Endothelial cell of umbilical vein (primary cell): Measurements from ENCODE around the gene SH3TC2. TPM values are rescaled to one million over a fixed set of nuclear protein-coding genes. Genes with fewer than 3 reads are reported as not detected.

Experiments
- BruUV-seq: library from RNA; stranded (reverse); fragments of 400-500 nt; replicated peaks from 2 replicates; lab custom pipeline; 2021; lab: Mats Ljungman, UMichigan
- CTCF ChIA-PET: fragments of 300-600, 350-600 bp; sonication (Branson Sonifier 250); formaldehyde crosslinking; loops from one replicate; lab custom pipeline; 2021; ENCODE audit warnings: antibody characterized with exemption, inconsistent platforms; lab: Charles Lee
- POLR2A ChIA-PET: fragments of 300-600, 350-600 bp; sonication (Branson Sonifier 250); formaldehyde crosslinking; loops from one replicate; lab custom pipeline; 2021; ENCODE audit warnings: antibody characterized with exemption, inconsistent platforms; lab: Charles Lee
- DNase-seq: peaks from one replicate; pipeline ENCODE4 v3.0.0-alpha.2; 2011; ENCODE audit warnings: low read depth, low spot score
- FAIRE-seq: peaks from 2 replicates; lab custom pipeline; 2011; peaks lifted over from hg19 to GRCh38; lab: Jason Lieb, UNC
- H2AFZ ChIP-seq: 2 replicates; pipeline ENCODE4 v1.6.0; 2012; ENCODE audit warnings: low read depth, low read length, control low read depth, inconsistent platforms
- H3K27ac ChIP-seq: 2 replicates; pipeline ENCODE4 v1.5.1; 2011; ENCODE audit warnings: low read depth, mild to moderate bottlenecking, control low read depth, low read length, moderate library complexity; ENCODE audit not compliant: insufficient read depth
- H3K27me3 ChIP-seq, 2 experiments: 2 replicates each; pipeline versions ENCODE4 v1.6.0 to v1.6.1; 2011; ENCODE audit warnings: low read length in 2 of 2, mixed read lengths in 1 of 2; ENCODE audit not compliant: control insufficient read depth in 2 of 2, insufficient read depth in 2 of 2
- H3K36me3 ChIP-seq, 2 experiments: 2 replicates in 1 of 2; 3 replicates in 1 of 2; pipeline ENCODE4 v1.5.1; 2011; ENCODE audit warnings: low read length in 2 of 2, mild to moderate bottlenecking in 1 of 2, moderate library complexity in 1 of 2; ENCODE audit not compliant: control insufficient read depth in 2 of 2, insufficient read depth in 2 of 2; ENCODE audit errors: extremely low read depth in 1 of 2
- H3K4me1 ChIP-seq: 3 replicates; pipeline ENCODE4 v1.5.1; 2011; ENCODE audit warnings: mild to moderate bottlenecking, low read length; ENCODE audit not compliant: control insufficient read depth, insufficient read depth; ENCODE audit errors: extremely low read depth
- H3K4me2 ChIP-seq: 2 replicates; pipeline ENCODE4 v1.6.1; 2011; ENCODE audit warnings: low read length, control low read depth, mixed read lengths; ENCODE audit not compliant: insufficient read depth
- H3K4me3 ChIP-seq, 3 experiments: fragments of 200-600 bp in 1 of 3; sonication (generic), shearing (Covaris generic) in 1 of 3; replicated peaks in 1 of 3; 2 replicates each; pipeline ENCODE4 v1.5.1; 2011 to 2016; ENCODE audit warnings: control low read depth in 3 of 3, low read length in 3 of 3, mild to moderate bottlenecking in 2 of 3, inconsistent platforms in 1 of 3, low read depth in 1 of 3, moderate library complexity in 1 of 3; ENCODE audit not compliant: insufficient read depth in 1 of 3
- H3K79me2 ChIP-seq: 2 replicates; pipeline ENCODE4 v1.6.0; 2012; ENCODE audit warnings: low read length, inconsistent platforms; ENCODE audit not compliant: control insufficient read depth, insufficient read depth
- H3K9ac ChIP-seq: replicated peaks from 2 replicates; pipeline ENCODE3; 2011; ENCODE audit warnings: low read length, control low read depth; ENCODE audit not compliant: insufficient read depth; ENCODE audit errors: extremely low read depth
- H3K9me1 ChIP-seq: replicated peaks from 3 replicates; pipeline ENCODE4 v1.6.0; 2011; ENCODE audit warnings: mild to moderate bottlenecking, low read length; ENCODE audit not compliant: control insufficient read depth, insufficient read depth; ENCODE audit errors: extremely low read depth
- H3K9me3 ChIP-seq: replicated peaks from 2 replicates; pipeline ENCODE4 v1.5.1; 2012; ENCODE audit warnings: low read length, inconsistent platforms; ENCODE audit not compliant: control insufficient read depth, insufficient read depth
- H4K20me1 ChIP-seq: replicated peaks from 2 replicates; pipeline ENCODE3; 2011; ENCODE audit warnings: mild to moderate bottlenecking, low read length; ENCODE audit not compliant: control insufficient read depth, insufficient read depth; ENCODE audit errors: extremely low read depth
- FOS ChIP-seq: IDR thresholded peaks from 2 replicates; pipeline ENCODE4 v1.6.1; 2011; ENCODE audit warnings: mild to moderate bottlenecking, low read length, moderate library complexity, borderline replicate concordance; ENCODE audit not compliant: insufficient read depth
- GATA2 ChIP-seq: IDR thresholded peaks from 2 replicates; pipeline ENCODE4 v1.7.0; 2011; ENCODE audit warnings: low read depth, mild to moderate bottlenecking, moderate library complexity, mixed read lengths, low read length; ENCODE audit not compliant: insufficient read length, insufficient read depth
- MAX ChIP-seq: IDR thresholded peaks from 2 replicates; pipeline ENCODE4 v1.6.1; 2011; ENCODE audit not compliant: insufficient read depth, insufficient read length
- dilution Hi-C: fragments of 300-500 bp; cut with MboI; formaldehyde crosslinking; loops from one replicate; pipeline ENCODE4 v1.15.0; 2019; ENCODE audit warnings: low sequenced_read_pairs; ENCODE audit not compliant: extremely low pct_ligation_motif_present
- intact Hi-C: fragments of 100-400 bp; cut with micrococcal nuclease; formaldehyde crosslinking; loops from one replicate; pipeline ENCODE4 v1.10.0; 2022
- polyA plus RNA-seq, 4 experiments: library from polyadenylated mRNA; depleted of rRNA in 3 of 4; stranded (reverse) in 3 of 4; unstranded in 1 of 4; fragments of >200 nt; gene quantifications; 2 replicates each; pipeline versions ENCODE4 v1.2.1 to v1.2.3, GENCODE V29; 2011 to 2012; ENCODE audit warnings: missing spikeins in 1 of 4
- total RNA-seq: library from RNA; stranded (reverse); gene quantifications from 2 replicates; pipeline ENCODE4 v1.2.3, GENCODE V29; 2021

SH3TC2 gene
- total and polyA plus RNA-seq, 2 donors (not counting 3 experiments of a cell fraction or from before 2014, with no cell fraction given) = 0.91 to 4.3 TPM

- ChIA-PET CTCF (interaction anchor here (1.2 to 2.6 kb wide), 4 partner anchors 18 to 287 kb away, joined by 3 to 8 read pairs (median 5); no protein-coding TSS in a partner anchor), POLR2A (no interaction called here)
- no peaks in the 10 kb centered on the region for H3K79me2 ChIP-seq
- no peak for DNase-seq
- no peak overlapping the region for H3K4me2 ChIP-seq
- intact Hi-C loops (no loop called here), dilution Hi-C loops (no loop called here)
- peaks cover 7% of the 10 kb centered on the region for H3K4me1 ChIP-seq
- H3K36me3 ChIP-seq = no peaks in the 10 kb centered on the region
- no peak overlapping the region for H3K9ac ChIP-seq
- no TSS peak for BruUV-seq
- H2AFZ ChIP-seq = no peak overlapping the region
- H3K27ac ChIP-seq = no peak overlapping the region
- TF ChIP-seq MAX (no peak), GATA2 (no peak)
- H3K9me1 ChIP-seq = no peaks in the 10 kb centered on the region
- no peaks in the 10 kb centered on the region for H3K9me3 ChIP-seq
- no peak overlapping the region for H3K4me3 ChIP-seq
- H3K27me3 ChIP-seq = no peaks in the 10 kb centered on the region
- FAIRE-seq = no peak
- H4K20me1 ChIP-seq = no peaks in the 10 kb centered on the region
Measured at GRCh38 chr5:149017636-149018035, 45.2 kb downstream of the SH3TC2 start.

GRCh38 chr5:149015561-149015960 is 47.3 kb downstream of the SH3TC2 start:
- peaks cover 7% of the 10 kb centered on the region for H3K4me1 ChIP-seq
- H3K9me3 ChIP-seq = no peaks in the 10 kb centered on the region
- no TSS peak for BruUV-seq
- H4K20me1 ChIP-seq = no peaks in the 10 kb centered on the region
- H3K9ac ChIP-seq = no peak overlapping the region
- peak overlapping the region; percentile 1 for H2AFZ ChIP-seq
- TF ChIP-seq FOS (peak; percentile 58), GATA2 (peak; percentile 60), MAX (no peak)
- CTCF ChIA-PET = interaction anchor here (2.6 kb wide), 1 partner anchor 99 kb away, joined by 8 read pairs; no protein-coding TSS in a partner anchor
- no peak overlapping the region for H3K4me2 ChIP-seq
- no peaks in the 10 kb centered on the region for H3K79me2 ChIP-seq
- no peaks in the 10 kb centered on the region for H3K36me3 ChIP-seq
- intact Hi-C loops = no loop called here
- H3K27ac ChIP-seq = no peak overlapping the region
- FAIRE-seq = no peak
- dilution Hi-C loops = no loop called here
- no peaks in the 10 kb centered on the region for H3K9me1 ChIP-seq
- DNase-seq = peak; percentile 43
- POLR2A ChIA-PET = no interaction called here
- no peaks in the 10 kb centered on the region for H3K27me3 ChIP-seq
- no peak overlapping the region for H3K4me3 ChIP-seq
